ENCODE results near the gene TAS2R3. TPM values are rescaled to one million over a fixed set of nuclear protein-coding genes. Genes with fewer than 3 reads are reported as not detected.

Gene TAS2R3
- polyA plus RNA-seq, 1 donor from 2014 or later, result not detected

DNA sequence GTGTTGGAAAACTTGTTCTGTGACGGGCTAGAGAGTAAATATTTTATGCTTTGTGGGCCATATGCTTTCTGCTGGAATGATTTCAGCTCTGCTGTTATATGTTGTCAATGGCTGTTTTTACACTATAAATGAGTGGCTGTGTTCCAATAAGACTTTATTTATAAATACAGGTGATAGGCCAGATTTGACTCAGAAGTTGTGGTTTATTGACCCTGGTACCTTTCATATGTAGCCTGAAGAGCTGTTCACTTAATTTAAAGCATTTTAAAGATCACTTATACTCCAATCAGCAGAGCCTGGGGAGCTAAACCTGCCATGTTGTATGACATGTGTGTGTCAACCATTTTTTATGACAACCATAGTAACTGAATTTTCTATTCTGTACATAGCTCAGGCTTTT lies 34.9 kb upstream of the TAS2R3 start:
- Histone ChIP-seq H3K9ac (ENCODE audit: low read length) (no peak overlapping the region), H3F3A (ENCODE audit: insufficient read depth, low read length, poor library complexity, severe bottlenecking) (no peaks in the 10 kb centered on the region), H3K27me3 (ENCODE audit: insufficient read depth, low read depth, low read length) (no peaks in the 10 kb centered on the region), H4K20me1 (ENCODE audit: insufficient read depth) (no peaks in the 10 kb centered on the region), H3K9me2 (ENCODE audit: insufficient read depth, low read length) (no peaks in the 10 kb centered on the region), H3K4me2 (ENCODE audit: low read length) (no peak overlapping the region), H3K79me2 (replicated peaks; ENCODE audit: insufficient read depth, low read length) (no peaks in the 10 kb centered on the region), H3K27ac (ENCODE audit: low read length) (no peak overlapping the region), H3K36me3 (ENCODE audit: insufficient read depth, low read length) (no peaks in the 10 kb centered on the region), H3K4me3 (ENCODE audit: low read length) (no peak overlapping the region), H2AFZ (ENCODE audit: low read depth, low read length) (no peak overlapping the region), H3K9me3 (ENCODE audit: low read length) (no peaks in the 10 kb centered on the region)
- no peak for TF ChIP-seq SMC3 (conservative IDR thresholded peaks at IDR 0.05; ENCODE audit: poor library complexity)
- TF ChIP-seq EZH2 (IDR thresholded peaks at IDR 0.05; ENCODE audit: borderline replicate concordance, insufficient read depth, low read length, poor library complexity, severe bottlenecking), result no peak
- no peak for TF ChIP-seq TAF1 (IDR thresholded peaks at IDR 0.05; ENCODE audit: low read depth)
- no peak for TF ChIP-seq POLR2AphosphoS5 (IDR thresholded peaks at IDR 0.05)
- TF ChIP-seq, protein P1, sequence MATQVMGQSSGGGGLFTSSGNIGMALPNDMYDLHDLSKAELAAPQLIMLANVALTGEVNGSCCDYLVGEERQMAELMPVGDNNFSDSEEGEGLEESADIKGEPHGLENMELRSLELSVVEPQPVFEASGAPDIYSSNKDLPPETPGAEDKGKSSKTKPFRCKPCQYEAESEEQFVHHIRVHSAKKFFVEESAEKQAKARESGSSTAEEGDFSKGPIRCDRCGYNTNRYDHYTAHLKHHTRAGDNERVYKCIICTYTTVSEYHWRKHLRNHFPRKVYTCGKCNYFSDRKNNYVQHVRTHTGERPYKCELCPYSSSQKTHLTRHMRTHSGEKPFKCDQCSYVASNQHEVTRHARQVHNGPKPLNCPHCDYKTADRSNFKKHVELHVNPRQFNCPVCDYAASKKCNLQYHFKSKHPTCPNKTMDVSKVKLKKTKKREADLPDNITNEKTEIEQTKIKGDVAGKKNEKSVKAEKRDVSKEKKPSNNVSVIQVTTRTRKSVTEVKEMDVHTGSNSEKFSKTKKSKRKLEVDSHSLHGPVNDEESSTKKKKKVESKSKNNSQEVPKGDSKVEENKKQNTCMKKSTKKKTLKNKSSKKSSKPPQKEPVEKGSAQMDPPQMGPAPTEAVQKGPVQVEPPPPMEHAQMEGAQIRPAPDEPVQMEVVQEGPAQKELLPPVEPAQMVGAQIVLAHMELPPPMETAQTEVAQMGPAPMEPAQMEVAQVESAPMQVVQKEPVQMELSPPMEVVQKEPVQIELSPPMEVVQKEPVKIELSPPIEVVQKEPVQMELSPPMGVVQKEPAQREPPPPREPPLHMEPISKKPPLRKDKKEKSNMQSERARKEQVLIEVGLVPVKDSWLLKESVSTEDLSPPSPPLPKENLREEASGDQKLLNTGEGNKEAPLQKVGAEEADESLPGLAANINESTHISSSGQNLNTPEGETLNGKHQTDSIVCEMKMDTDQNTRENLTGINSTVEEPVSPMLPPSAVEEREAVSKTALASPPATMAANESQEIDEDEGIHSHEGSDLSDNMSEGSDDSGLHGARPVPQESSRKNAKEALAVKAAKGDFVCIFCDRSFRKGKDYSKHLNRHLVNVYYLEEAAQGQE (IDR thresholded peaks at IDR 0.05; ENCODE audit: borderline replicate concordance), result no peak
- no peak for TF ChIP-seq RAD21 (conservative IDR thresholded peaks at IDR 0.05)
- TF ChIP-seq EP300 (conservative IDR thresholded peaks at IDR 0.05; ENCODE audit: poor library complexity, severe bottlenecking), result no peak
- TF ChIP-seq MXI1 (conservative IDR thresholded peaks at IDR 0.05; ENCODE audit: poor library complexity, severe bottlenecking), result no peak
- TF ChIP-seq, protein P2, sequence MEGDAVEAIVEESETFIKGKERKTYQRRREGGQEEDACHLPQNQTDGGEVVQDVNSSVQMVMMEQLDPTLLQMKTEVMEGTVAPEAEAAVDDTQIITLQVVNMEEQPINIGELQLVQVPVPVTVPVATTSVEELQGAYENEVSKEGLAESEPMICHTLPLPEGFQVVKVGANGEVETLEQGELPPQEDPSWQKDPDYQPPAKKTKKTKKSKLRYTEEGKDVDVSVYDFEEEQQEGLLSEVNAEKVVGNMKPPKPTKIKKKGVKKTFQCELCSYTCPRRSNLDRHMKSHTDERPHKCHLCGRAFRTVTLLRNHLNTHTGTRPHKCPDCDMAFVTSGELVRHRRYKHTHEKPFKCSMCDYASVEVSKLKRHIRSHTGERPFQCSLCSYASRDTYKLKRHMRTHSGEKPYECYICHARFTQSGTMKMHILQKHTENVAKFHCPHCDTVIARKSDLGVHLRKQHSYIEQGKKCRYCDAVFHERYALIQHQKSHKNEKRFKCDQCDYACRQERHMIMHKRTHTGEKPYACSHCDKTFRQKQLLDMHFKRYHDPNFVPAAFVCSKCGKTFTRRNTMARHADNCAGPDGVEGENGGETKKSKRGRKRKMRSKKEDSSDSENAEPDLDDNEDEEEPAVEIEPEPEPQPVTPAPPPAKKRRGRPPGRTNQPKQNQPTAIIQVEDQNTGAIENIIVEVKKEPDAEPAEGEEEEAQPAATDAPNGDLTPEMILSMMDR (IDR thresholded peaks at IDR 0.05; ENCODE audit: poor library complexity, severe bottlenecking), result no peak

DNA sequence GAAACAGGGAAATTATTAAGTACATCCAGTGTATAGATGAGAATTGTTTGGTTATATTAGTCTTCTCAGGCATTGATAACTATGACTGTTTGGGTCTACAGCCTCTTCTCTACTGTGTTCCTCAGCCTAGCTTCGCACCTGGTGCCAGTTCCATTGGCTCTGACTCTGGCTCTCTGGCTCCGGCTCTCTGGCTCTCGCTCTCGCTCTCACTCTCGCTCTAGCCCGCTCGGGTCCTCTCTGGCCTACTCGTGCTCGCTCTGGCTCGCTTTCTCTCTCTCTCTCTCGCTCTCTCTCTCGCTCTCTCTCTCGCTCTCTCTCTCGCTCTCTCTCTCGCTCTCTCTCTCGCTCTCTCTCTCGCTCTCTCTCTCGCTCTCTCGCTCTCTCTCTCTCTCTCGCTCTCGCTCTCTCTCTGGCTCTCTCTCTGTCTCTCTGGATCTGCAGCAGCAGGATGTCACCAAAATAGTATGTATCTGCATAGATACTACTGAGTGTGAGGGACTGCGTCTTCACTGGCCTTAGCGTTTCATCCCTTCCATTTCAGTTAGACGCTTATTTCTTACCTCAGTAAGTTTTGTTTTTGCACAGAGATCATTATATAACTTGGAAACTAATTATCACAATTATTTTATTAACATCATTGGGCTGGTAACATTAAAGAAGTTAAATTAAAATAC lies 32.3 kb upstream of the TAS2R3 start:
- Histone ChIP-seq H3F3A (ENCODE audit: insufficient read depth, low read length, poor library complexity, severe bottlenecking) (no peaks in the 10 kb centered on the region), H3K27me3 (ENCODE audit: insufficient read depth, low read depth, low read length) (no peaks in the 10 kb centered on the region), H3K9me2 (ENCODE audit: insufficient read depth, low read length) (no peaks in the 10 kb centered on the region), H3K36me3 (ENCODE audit: insufficient read depth, low read length) (no peaks in the 10 kb centered on the region), H3K9me3 (ENCODE audit: low read length) (no peaks in the 10 kb centered on the region), H3K4me2 (ENCODE audit: low read length) (no peak overlapping the region), H3K4me3 (ENCODE audit: low read length) (no peak overlapping the region), H2AFZ (ENCODE audit: low read depth, low read length) (no peak overlapping the region), H3K9ac (ENCODE audit: low read length) (no peak overlapping the region), H3K27ac (ENCODE audit: low read length) (no peak overlapping the region), H4K20me1 (ENCODE audit: insufficient read depth) (no peaks in the 10 kb centered on the region), H3K79me2 (replicated peaks; ENCODE audit: insufficient read depth, low read length) (no peaks in the 10 kb centered on the region)
- no peak for TF ChIP-seq POLR2AphosphoS5 (IDR thresholded peaks at IDR 0.05)
- no peak for TF ChIP-seq EP300 (conservative IDR thresholded peaks at IDR 0.05; ENCODE audit: poor library complexity, severe bottlenecking)
- TF ChIP-seq, protein P2 (IDR thresholded peaks at IDR 0.05; ENCODE audit: poor library complexity, severe bottlenecking), result no peak
- TF ChIP-seq, protein P1 (IDR thresholded peaks at IDR 0.05; ENCODE audit: borderline replicate concordance), result no peak
- TF ChIP-seq EZH2 (IDR thresholded peaks at IDR 0.05; ENCODE audit: borderline replicate concordance, insufficient read depth, low read length, poor library complexity, severe bottlenecking), result no peak
- TF ChIP-seq RAD21 (conservative IDR thresholded peaks at IDR 0.05), result no peak
- TF ChIP-seq MXI1 (conservative IDR thresholded peaks at IDR 0.05; ENCODE audit: poor library complexity, severe bottlenecking), result no peak
- TF ChIP-seq TAF1 (IDR thresholded peaks at IDR 0.05; ENCODE audit: low read depth), result no peak
- TF ChIP-seq SMC3 (conservative IDR thresholded peaks at IDR 0.05; ENCODE audit: poor library complexity), result no peak

Data from neural cell (in vitro differentiated cells).